ENCODE measurements around the gene SEC23B. TPM values are rescaled to one million over a fixed set of nuclear protein-coding genes. Genes with fewer than 3 reads are reported as not detected.

Gene SEC23B
- total RNA-seq, 1 experiment from 2014 or later, result 85.8 TPM

GRCh38 chr20:18477218-18477617, 30.5 kb upstream of the SEC23B start (continued):
- TF ChIP-seq YY1 (IDR thresholded peaks at IDR 0.05; ENCODE audit: extremely low read depth, insufficient replicate concordance, low read depth, low read length) (no peak), EGR1 (IDR thresholded peaks at IDR 0.05; ENCODE audit: low read depth) (no peak), EZH2 (IDR thresholded peaks at IDR 0.05) (no peak), ELF1 (IDR thresholded peaks at IDR 0.05; ENCODE audit: borderline replicate concordance, low read depth) (no peak)

DNA sequence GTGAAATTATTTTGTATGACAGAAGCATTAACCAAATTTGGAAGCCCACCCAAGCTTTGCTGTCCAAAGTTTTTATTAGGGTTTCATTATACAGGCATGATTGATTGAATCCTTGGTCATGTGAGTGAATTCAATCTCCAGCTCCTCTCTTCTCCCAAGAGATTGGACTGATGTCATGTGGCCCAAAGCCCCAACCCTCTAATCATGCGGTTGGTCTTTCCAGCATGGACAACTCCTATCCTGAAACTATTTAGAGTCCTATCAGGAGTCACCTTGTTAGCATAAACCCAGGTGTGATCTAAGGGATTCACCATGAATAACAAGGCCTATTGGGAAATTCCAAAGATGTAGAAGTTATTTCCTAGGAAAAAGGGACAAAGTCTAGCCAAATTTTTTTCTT, 29.9 kb upstream of the SEC23B start:
- no TSS peak for BruUV-seq (replicated peaks)
- Histone ChIP-seq H3K79me2 (ENCODE audit: insufficient read depth, low read length) (no peaks in the 10 kb centered on the region), H3K9ac (ENCODE audit: low read length) (no peak overlapping the region), H3K36me3 (ENCODE audit: control insufficient read depth in 1 of 2, insufficient read depth in 2 of 2, low read length in 2 of 2) (peaks cover 27 to 45% of the 10 kb centered on the region in 2 experiments; a peak in 3 of 4 replicates), H3K9me3 (ENCODE audit: control insufficient read depth in 1 of 2, insufficient read depth in 1 of 2, low read depth in 1 of 2, low read length in 2 of 2) (no peaks in the 10 kb centered on the region), H3K27me3 (ENCODE audit: insufficient read depth, low read length) (no peaks in the 10 kb centered on the region), H2AFZ (ENCODE audit: low read depth, low read length, poor library complexity, severe bottlenecking) (no peak overlapping the region), H4K20me1 (ENCODE audit: insufficient read depth) (no peaks in the 10 kb centered on the region), H3K4me2 (ENCODE audit: low read length) (no peak overlapping the region), H3K4me3 (replicated peaks in 1 of 2; ENCODE audit: low read depth in 1 of 2, low read length in 2 of 2) (no peak overlapping the region), H3K27ac (ENCODE audit: low read depth, low read length) (no peak overlapping the region), H3K9me2 (ENCODE audit: insufficient read depth) (no peaks in the 10 kb centered on the region), H3K4me1 (ENCODE audit: control insufficient read depth in 1 of 2, insufficient read depth in 2 of 2, low read length in 2 of 2) (no peaks in the 10 kb centered on the region)
- CTCF ChIA-PET, result no interaction called here
- intact Hi-C loops (cut with micrococcal nuclease), result no loop called here
- RAD21 ChIA-PET (ENCODE audit: low non-redundant PET in 1 of 2, low total read pairs in 2 of 2, uncharacterized antibody in 2 of 2, unreplicated experiment in 2 of 2), result no interaction called here
- DNase-seq (ENCODE audit: low read depth, low spot score) (no peak), ATAC-seq (no peak)
- TF ChIP-seq REST (IDR thresholded peaks at IDR 0.05; ENCODE audit: low read depth) (no peak), ZBTB33 (IDR thresholded peaks at IDR 0.05; ENCODE audit: extremely low read depth, insufficient replicate concordance, low read length) (no peak), CBX3 (IDR thresholded peaks at IDR 0.05; ENCODE audit: low read depth) (no peak), JUND (IDR thresholded peaks at IDR 0.05) (no peak), YY1 (IDR thresholded peaks at IDR 0.05; ENCODE audit: extremely low read depth, insufficient replicate concordance, low read depth, low read length) (no peak), SRF (IDR thresholded peaks at IDR 0.05; ENCODE audit: low read depth) (no peak), ZNF274 (IDR thresholded peaks at IDR 0.05; ENCODE audit: low read depth, low read length) (no peak), ATF3 (IDR thresholded peaks at IDR 0.05) (no peak), POLR2A (IDR thresholded peaks at IDR 0.05; ENCODE audit: borderline replicate concordance, extremely low read depth, insufficient read depth, insufficient read length) (no peak), FOSL1 (IDR thresholded peaks at IDR 0.05; ENCODE audit: low read depth) (no peak), EGR1 (IDR thresholded peaks at IDR 0.05; ENCODE audit: low read depth) (no peak), MAX (IDR thresholded peaks at IDR 0.05) (no peak), TCF7L2 (IDR thresholded peaks at IDR 0.05; ENCODE audit: borderline replicate concordance, extremely low read depth, insufficient read depth, insufficient read length) (no peak), ELF1 (IDR thresholded peaks at IDR 0.05; ENCODE audit: borderline replicate concordance, low read depth) (no peak), SP1 (IDR thresholded peaks at IDR 0.05; ENCODE audit: low read depth) (no peak), RAD21 (IDR thresholded peaks at IDR 0.05; ENCODE audit: low read depth) (no peak)
- TF ChIP-seq, protein P1, sequence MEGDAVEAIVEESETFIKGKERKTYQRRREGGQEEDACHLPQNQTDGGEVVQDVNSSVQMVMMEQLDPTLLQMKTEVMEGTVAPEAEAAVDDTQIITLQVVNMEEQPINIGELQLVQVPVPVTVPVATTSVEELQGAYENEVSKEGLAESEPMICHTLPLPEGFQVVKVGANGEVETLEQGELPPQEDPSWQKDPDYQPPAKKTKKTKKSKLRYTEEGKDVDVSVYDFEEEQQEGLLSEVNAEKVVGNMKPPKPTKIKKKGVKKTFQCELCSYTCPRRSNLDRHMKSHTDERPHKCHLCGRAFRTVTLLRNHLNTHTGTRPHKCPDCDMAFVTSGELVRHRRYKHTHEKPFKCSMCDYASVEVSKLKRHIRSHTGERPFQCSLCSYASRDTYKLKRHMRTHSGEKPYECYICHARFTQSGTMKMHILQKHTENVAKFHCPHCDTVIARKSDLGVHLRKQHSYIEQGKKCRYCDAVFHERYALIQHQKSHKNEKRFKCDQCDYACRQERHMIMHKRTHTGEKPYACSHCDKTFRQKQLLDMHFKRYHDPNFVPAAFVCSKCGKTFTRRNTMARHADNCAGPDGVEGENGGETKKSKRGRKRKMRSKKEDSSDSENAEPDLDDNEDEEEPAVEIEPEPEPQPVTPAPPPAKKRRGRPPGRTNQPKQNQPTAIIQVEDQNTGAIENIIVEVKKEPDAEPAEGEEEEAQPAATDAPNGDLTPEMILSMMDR (IDR thresholded peaks at IDR 0.05 in 2 of 3, conservative IDR thresholded peaks at IDR 0.05 in 1 of 3; ENCODE audit: borderline replicate concordance in 1 of 3, insufficient read depth in 1 of 3, low read depth in 2 of 3, low read length in 2 of 3), result no peak
- POLR2A ChIA-PET, result no interaction called here
